ENCODE measurements around the gene GPC6.

Gene GPC6

DNA sequence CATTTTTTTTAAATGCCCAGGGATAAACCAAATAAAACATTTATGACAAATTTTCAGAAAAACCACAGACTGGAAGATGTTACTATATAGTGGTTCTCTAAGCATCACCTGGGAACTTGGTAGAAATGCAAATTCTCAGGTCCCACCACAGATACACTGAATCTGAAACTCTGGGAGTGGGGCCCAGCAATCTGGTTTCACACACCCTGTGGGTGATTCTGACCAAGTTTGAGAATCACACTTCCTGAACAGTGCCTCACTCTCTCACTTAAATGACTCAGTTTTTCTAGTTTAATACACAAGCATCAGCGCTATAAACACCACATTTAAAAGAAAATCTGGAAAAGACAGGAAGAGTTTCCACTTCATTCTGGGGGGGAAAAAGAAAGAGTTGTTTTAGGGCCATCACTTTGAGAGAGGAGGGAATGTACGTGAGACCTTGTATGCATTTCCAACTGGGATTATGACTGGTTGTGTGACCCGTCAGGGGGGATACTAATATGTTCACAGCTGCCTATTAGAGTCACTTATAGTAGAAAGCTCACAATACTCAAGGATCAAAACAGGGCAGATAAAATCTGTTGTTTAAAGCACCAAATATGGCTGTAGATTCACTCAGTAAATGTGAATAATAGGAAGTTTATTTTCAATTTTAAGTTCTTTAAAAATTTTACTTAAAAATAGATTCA, 567.7 kb downstream of the GPC6 start:
- no peak for DNase-seq

GRCh38 chr13:93797463-93797862, 570.9 kb downstream of the GPC6 start:
- no peak for DNase-seq

DNA sequence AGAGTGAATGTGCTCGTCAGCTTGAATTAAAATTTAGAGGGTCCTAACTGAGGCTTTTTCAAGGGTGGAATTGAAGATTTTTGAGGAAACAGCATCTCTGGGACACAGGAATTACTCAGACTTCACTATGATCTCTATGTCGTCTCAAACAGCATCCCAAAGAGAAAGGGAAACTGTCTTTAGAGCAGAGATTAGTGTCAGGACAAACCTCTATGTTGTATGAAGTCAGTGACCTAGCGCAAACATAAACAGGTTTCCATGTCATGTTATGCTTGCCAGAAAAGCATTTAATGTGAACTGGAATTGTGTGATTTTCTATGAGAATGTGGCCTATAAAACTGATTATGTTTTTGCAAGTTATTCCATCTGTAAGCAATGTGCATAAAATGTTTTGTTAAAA, 573.7 kb downstream of the GPC6 start:
- DNase-seq: no peak

DNA sequence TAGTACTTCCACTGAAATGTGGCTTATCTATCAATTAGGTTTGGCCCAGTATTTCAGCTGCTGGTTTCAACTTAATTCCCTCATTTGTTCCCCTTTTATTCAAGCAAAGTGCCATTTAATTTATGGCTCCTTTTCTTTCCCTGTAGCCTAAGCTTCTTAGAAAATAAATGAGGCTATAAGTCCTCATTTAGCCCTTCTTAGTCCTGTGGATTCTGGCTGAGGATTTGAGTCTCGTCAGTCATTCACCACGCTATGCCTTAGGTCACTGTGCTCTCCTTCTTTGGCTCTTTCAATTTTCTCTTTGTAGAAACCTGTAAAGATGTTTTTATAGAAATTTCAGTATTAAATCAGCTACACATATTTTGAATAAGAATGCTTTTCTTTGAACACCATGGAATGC, 579.1 kb downstream of the GPC6 start:
- DNase-seq: no peak

DNA sequence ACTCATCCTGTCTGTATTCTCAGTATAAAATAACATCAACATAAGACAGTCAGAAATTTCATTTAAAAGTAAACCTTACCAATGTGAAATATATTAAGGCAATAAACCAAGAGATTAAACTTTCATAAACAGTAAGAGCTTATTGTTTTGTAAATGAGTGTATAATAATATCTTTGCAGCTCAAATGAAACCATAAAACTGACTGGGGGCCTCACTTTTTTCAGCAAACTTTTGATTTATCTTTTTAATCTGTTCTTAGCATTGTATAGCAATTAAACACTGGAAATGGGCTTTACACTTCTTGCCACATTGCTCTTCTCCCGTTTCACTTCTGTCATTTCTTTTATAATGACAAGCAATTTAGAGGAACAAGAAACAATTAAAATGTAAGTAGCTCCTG, 580.3 kb downstream of the GPC6 start:
- no peak for DNase-seq

GRCh38 chr13:93810264-93810663, 583.7 kb downstream of the GPC6 start:
- no peak for DNase-seq

- no peak for DNase-seq
Measured at GRCh38 chr13:93811071-93811737, 584.6 kb downstream of the GPC6 start.

GRCh38 chr13:93811738-93812112, 585.1 kb downstream of the GPC6 start:
- DNase-seq: no peak

DNA sequence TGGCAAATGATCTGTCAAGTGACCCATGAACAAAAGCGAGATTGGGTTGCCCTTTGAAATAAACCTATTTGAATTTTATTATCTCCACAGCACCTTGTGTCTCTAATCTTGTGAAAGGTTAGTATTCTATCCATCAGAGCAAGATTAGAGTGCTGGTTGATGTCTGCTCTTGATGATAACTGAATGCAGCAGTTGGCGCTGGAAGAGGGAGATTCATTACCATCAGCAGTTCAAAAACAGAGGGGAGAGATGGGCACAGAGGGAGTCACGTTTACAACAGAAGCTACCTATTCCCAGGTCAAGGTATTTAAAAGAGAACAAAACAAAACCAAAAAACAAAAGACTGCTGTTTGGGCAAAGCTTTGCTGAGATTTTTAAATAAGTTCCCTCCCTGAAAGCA, 588.1 kb downstream of the GPC6 start:
- DNase-seq: no peak

GRCh38 chr13:93818345-93818744, 591.7 kb downstream of the GPC6 start:
- no peak for DNase-seq

GRCh38 chr13:93819331-93819890, 592.8 kb downstream of the GPC6 start:
- DNase-seq: no peak

DNA sequence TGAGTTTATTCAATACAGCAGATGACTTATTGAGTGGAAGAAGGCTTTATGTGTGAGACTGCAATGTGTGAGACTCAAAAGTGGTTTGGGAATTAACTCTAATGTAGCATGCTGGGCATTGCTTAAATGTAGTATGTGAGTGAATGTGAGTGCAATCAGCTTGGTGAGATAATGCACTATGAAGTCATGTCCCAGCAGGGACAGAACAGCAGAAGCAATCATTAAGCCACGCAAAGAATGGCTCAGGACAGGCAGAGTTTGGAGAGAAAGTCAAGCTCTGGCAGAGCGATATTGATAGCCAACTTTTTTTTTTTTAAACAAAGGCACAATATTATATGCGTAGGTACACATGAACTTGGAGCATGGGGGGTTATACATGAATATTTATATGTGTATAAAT, 597.7 kb downstream of the GPC6 start:
- no peak for DNase-seq

- DNase-seq: no peak
Measured at GRCh38 chr13:93834051-93834450, 607.4 kb downstream of the GPC6 start.

DNA sequence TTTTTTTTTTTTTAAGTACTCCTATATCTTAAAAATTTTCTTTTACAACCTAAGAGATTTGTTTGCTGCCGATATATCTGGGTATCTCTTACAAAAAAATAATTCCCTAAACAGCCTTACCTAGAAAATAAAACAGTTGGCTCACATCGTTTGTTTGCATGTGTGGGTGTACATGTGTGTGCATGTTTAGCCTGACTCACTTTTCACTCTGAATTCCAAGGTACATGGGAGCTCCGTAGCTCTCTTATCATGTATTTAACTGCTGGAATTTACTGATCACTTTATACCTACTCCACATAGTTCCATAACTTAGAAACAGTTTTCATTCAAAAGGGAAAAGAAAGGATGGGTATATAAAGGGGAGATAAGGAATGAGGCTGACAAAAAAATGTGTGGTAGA, 616.5 kb downstream of the GPC6 start:
- DNase-seq: no peak

- DNase-seq: no peak
Measured at GRCh38 chr13:93847162-93847561, 620.6 kb downstream of the GPC6 start.

- no peak for DNase-seq
Measured at GRCh38 chr13:93848247-93848646, 621.6 kb downstream of the GPC6 start.

GRCh38 chr13:93851236-93851635, 624.6 kb downstream of the GPC6 start:
- DNase-seq: no peak

DNA sequence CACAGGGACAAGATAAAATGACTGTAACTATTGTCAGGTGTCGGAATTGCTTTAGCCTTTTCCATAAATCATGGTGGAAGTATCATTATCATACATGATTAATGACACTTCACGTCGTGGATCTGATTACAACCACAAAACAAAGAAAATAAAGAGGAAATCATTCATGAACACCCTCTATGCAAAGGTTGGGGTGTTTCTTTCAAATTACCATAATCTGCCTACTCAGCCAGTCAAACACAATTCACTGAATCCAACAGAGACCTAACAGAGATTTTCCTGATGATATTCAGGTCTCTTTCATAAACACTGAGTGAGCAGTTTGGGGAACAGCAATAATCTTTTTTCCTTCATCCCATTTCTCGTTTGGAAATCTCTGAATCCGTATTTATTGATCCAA, 627.3 kb downstream of the GPC6 start:
- DNase-seq: no peak

- DNase-seq: no peak
Measured at GRCh38 chr13:93857126-93857525, 630.5 kb downstream of the GPC6 start.

DNA sequence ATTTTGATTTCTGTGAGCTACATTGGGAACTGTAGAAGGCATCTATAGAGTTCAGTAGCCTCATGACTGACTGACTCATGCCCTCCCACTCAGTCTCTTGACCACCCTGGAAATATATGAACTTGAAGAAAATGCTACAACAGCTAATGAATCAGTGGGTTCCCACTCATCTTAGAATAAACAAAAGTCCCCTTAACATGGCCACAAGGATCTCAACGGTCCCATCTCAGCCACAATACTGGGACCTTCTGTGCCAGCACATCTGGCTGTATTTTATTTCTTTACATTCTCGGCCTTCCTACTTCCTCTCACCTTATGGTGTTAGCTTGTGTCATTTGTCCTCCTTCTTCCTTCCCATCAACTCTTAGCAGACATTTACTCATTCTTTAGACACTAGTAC, 633.1 kb downstream of the GPC6 start:
- no peak for DNase-seq

DNA sequence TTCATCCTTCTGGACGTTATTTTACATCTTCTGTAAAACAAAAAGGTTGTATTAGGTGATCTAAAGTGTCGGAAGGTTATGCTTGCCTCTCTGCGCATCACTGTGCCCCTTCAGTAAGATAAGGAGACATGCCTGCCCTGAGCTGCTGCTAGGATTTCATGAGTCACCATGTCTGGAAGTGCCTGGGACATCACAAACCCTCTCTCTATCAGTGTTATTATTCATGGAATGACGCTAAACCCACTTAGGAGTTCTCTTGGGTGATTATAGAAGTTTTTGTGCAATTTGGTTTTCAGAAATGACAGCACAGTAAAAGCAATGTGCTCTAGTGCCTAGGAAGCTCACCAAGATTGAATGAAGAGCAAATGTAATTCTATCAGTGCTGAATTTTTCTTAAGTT, 635.2 kb downstream of the GPC6 start:
- DNase-seq: no peak

GRCh38 chr13:93862259-93862658, 635.7 kb downstream of the GPC6 start:
- DNase-seq: no peak

DNA sequence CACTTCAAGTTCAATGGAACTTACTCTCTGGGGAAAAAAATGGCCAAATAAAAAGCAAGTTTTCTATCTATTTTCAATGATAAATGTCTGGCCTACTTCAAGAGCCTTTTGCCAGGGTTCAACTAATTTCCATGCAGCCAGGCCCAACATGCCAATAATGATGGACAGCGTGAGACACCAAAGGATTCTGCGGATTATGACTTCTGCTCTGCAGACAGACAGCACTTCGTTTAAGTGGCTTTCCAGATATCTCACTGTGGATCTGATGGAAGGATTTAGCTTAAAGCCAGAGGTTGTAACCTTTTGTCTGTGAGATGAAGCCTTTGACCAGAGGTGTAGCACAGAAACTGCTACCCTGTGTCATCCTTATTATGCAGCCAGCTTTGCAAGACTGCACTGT, 638.6 kb downstream of the GPC6 start:
- DNase-seq: no peak

DNA sequence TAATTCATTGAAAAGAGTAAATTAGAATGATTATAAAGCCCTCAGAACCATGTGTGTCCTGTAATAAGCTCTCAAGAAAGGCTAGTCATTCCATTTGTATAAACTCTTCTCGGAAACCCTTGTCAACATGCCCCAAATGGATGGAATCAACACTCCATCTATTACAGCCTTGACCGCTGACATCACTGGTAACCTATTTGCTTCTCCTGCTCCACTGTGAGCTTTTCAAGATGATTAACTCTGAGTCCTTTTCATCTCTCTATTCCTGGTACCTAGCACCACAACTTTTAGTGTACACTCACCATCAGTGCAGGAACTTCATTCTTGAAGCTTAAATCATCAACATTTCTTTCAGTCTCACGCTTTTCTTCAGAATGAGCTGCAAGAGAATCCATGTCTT, 640.9 kb downstream of the GPC6 start:
- no peak for DNase-seq

GRCh38 chr13:93872376-93872775, 645.8 kb downstream of the GPC6 start:
- no peak for DNase-seq
